Limb (tissue), 2 donors: ENCODE results near the gene AGPS.

ENCODE experiments used
- DNase-seq, 2 donors: peaks; one replicate each; pipeline ENCODE4 v3.0.0-alpha.2; 2016; ENCODE audit errors: extremely low spot score in 2 of 2

AGPS gene

GRCh38 chr2:177586154-177586553 is 193.6 kb downstream of the AGPS start:
- no peak for DNase-seq

DNA sequence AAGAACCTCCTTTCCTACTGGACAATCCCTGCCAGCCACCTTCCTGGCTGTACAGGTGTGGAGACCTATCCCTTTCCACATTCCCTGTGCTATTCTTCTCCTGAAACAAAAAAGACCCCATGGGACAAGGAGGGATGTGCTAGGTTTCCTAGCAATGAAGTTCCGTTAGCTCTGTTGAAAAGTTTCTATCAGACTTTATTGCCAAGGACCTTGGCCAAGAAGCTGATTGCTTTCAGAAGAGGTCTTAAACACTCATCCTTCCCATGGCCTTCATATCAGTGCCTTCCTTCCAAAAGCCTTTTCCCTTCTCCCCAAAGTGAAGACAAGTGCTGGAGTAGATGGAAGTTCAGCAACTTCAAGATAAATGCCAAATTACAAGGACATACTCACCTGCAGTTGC is 194.8 kb downstream of the AGPS start:
- DNase-seq, result no peak

DNA sequence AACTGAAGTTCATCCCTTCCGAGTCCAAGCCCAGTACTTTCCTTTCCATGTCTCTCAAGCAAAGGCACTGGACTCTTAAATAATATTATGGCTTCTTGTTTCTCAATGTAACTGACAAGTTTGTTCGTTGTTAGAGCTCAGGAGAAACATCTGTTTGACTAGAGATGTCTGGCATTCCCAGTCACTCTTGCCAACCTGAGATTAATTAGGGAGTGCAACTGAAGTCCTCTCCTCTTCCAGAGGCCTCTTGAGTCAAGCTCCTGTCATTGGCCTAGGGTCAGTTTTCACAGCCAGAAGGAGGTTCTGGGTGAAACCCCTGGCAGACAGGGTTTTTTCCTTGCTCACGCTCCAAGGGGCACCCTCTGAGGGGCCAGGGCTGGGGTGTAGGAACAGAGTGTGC is 196.1 kb downstream of the AGPS start:
- DNase-seq, result no peak

- DNase-seq, result no peak
Observed at GRCh38 chr2:177589186-177589585, 196.6 kb downstream of the AGPS start.

GRCh38 chr2:177592397-177592796 is 199.8 kb downstream of the AGPS start:
- no peak for DNase-seq

- no peak for DNase-seq
Observed at GRCh38 chr2:177592945-177593344, 200.4 kb downstream of the AGPS start.

DNA sequence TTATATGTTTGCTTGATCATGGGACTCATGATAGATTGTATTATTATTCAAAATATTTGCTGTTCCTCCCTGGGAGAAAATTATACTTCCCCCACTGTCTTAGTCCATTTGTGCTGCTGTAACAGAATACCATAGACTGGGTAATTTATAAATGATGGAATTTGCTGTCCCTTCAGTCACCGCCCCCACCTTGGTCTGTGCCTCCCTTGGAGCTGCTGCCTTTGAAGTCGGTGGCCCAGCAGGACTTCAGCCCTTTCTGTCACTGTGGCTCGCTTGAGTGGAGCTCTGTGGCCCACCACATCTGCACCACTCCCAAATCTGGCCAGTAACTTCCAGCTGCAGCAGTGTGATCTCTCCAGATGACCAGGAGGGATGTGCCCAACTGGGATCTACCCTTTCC is 200.8 kb downstream of the AGPS start:
- no peak for DNase-seq
